ENCODE data around the gene LDLRAD3.

The LDLRAD3 gene

DNA sequence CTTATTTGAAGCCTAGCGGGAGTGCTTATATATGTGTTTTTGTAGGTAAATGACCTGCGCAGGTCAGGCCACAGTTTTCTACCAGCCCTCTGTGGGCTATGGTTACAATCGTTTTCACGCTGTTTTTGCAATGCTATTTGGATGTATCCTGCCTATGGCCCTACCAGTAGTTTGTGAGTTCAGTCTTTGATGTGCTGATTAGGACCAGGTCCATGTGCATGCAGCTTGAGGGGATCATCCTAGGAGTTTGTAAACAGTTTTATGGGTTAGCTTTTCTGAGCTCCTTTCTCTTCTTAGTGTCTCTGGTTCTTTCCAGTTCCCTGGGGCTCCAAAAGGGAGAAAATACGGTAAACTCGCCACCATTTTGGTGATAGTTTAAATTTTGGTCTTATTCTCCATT is 142.5 kb downstream of the LDLRAD3 start:
- DNase-seq = no peak

DNA sequence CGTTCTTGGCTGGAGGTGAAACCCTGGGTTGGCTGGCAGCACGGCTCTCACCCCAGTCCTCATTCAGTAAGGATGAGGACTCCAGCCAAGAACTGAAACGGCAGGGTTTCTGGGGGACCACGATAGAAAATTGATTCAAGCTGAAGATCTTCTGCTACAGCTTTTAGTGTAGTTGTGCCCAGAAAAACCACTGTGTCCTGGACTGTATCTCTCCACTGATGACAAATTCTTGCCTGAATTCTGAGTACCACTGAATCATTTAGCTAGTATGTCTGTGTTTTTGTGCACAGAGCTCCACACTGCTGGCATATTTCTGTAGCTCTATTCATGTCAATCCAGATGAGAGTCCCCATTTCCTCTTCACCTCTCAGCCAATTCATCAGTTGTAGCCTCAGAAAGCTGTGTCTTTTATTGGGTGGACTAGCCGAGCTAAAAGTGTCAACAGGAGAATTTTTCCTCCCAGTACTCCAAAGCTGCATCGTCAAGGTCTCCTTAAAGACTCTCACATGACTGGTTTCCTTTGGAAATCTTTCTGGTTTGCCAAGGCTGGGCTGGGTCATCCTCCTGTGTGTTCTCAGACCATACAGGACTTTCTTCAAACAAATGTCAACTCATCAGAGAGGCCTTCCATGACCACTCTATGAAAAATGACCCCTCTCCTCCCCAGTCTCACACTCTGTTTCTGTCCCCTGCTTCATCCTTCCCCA is 144.6 kb downstream of the LDLRAD3 start:
- no peak for DNase-seq

DNA sequence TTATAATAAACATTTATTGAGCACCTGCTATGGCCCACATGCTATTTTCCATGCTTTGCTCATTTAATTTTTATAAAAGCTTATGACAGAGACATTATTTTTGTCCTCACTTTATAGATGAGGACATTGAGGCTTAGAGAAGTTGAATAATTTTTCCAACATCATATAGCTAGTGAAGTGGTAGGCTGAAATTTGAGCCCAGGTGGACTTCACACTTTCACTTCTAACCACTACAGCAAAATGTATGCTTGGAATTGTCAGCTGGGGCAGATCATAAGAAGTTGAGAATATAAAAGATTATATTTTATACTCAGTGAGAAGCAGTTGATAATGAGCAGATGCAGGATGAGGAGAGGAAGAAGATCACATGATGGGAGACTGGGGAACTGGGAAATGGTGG is 146.1 kb downstream of the LDLRAD3 start:
- no peak for DNase-seq

DNA sequence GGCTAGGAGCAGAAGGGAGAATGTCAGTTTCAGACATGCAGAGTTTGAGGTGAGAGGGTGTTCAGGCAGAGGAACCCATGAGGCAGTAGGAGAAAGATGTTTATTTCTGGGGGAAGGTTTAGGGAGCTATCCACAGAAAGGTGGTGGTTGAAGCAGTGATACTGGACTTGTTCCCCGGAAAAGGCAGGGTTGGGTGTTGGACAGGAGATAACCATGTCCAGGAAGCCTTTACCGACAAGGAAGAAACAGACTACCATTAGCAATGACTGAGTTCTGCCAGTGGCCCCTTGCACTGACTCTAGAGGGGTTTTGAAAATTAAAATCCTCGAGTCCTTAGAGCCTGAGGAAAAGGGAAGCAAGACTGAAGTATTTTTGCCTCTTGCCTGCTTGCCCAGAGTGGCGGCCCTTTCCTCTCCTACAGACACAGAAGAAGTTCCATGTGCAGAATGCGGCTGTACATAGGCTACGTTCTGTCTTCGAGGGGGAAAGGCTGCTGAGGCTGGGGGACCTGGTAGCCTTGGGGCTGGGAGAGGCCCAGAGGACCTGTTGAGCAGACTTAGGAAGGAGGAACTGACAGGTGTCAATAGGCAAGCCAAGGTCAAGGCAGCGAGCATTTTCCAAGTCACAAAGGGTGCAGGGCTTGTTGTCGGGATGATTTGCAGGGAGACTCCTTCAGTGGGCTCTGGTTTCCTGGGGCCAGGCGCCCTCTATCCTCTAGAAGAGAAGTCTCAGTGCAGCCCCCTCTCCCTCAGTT is 146.7 kb downstream of the LDLRAD3 start:
- peak; percentile 8 for DNase-seq

DNA sequence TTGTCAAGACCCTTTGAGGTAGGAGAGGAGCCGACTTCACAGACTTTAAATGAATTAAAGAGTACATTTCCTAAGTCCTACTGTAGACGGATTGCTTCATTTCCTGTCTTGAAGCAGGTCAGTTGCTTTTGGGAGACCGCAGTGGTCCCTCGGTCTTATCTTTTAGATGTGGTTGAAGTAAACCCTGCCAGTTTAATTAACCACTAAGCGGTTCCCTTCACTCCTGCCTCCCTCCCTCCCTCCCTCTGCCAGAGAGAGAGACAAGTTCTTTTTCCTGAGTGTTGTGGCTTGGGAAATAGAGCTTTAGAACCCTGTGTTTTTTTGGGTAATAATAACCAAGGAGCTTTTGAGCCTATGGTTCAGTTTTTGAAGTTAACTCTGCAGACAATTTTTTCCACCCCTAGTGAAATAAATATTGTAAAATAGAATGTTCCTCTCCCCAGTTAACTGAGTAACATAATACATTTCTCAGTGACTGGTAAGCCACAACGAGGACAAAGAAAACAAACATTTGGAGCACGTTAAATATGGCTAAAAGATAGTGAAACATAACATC is 147.5 kb downstream of the LDLRAD3 start:
- no peak for DNase-seq

DNA sequence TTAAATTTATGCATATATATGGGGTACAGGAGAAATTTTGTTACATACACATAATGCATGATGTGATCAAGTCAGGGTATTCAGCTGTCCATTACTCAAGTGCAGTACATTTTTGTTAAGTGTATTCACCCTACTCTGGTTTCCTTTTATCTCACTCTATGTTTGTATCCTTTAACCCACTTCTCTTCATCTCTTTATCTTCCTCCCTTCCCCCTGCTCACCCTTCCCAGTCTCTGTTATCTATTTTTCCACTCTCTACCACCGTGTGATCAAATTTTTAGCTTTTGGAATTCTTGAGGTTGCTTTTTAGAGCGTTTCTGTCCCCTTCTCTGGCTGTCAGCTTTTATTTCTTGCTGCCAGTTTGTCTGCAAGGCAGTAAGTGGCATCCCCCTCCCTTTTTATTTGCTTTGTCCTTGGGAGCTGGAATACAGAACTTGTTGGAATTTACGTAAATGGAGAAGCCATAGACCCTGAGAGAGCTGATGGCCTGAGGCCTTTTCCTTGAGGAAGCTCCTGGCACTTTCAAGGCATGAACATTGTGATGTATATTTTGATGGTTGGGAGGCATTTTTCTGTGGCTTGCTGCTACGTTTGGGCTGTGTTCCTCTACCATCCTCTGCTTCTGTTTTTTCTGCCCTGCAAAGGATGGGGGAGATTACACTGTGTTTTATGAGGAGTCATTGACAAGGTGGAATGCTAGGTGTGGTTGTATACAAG is 148.6 kb downstream of the LDLRAD3 start:
- DNase-seq = no peak

DNA sequence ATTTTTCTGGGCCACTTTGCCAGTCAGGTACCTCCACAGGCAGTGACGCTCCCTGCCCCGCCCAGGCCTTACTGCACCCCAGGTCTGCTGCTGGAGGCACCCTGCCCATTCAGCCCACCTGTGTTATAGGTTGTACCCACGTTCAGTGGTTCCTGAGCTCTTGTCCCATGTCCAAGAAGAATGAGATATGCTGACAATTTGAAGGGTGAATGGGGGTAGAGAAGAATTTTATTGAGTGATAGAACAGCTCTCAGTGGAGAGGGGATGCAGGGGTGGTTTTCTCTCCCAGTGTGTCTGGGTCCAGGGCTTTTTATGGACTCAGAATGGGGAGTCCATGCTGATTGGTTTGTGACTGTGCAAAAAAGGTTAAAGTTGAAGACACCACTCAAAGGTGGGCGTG is 149.7 kb downstream of the LDLRAD3 start:
- DNase-seq = no peak

DNA sequence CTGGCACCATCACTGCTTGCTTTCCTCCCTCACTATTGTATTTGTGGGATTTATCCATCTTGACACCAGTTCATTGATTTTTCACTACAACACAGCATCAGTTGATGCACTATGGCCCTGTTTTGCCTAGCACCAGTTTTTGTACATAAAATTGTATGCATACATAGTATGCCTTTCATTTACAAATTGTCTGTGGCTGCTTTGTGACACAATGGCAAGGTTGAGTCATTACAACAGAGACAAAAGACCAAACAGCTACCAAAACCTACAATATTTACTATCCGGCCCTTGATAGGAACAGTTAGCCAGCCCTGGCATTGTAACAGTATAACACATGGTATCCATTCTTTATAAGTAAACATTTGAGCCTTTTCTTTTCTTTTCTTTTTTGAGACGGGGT is 150.3 kb downstream of the LDLRAD3 start:
- no peak for DNase-seq

DNA sequence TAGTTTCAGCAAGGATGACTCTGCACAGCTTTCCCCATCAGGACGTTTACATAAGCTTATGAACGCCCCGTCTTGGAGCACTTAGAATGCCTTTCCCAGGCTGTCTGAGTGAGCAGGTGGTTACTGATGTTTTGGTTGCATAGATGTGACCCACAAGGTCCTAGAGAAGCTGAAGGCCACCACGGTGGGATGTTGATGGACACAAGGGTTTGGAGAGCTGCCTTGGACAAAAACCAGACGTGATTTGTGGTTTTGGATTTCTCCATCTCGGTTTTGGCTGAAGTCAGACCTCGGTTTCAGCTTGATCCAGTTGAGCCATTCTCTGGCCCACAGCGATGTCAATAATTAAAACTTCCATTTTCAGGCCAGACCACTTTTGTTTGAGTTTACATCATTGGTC is 151.9 kb downstream of the LDLRAD3 start:
- DNase-seq = no peak

DNA sequence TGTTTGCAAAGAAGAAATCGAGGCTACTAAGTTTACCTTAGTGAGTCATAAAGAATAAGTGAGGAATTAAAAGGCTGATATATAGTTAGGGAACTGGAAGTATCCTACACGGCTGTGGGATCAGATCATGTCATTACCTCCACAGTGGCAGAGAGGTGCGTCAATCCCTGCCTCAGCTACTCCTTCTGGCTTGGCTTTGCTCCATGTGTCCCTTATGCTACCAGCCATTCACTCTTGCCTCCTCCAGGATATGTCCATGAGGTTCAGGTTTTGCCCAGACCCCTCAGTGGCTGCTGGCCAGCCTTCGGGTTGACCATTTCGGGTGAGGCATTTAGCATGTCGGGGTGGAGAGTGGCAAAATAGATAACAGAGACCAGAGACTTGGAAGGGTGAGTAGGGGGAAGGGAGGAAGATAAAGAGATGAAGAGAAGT is 153.4 kb downstream of the LDLRAD3 start:
- no peak for DNase-seq

DNA sequence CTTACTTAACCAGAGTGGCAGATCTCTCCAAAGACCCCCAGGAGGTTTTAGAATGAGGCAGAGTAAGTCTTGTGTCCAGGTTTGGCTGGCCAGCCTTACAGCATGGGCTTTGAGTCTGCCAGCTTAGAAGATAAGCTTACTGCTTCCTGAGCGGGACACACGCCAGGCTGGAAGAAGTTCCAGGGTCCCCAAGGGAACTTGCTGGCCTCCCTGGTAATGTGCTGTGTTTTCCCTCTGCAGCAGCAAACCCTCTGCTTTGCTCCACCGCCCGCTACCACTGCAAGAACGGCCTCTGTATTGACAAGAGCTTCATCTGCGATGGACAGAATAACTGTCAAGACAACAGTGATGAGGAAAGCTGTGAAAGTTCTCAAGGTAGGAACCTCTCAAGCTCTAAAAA is 154.2 kb downstream of the LDLRAD3 start:
- DNase-seq = no peak

DNA sequence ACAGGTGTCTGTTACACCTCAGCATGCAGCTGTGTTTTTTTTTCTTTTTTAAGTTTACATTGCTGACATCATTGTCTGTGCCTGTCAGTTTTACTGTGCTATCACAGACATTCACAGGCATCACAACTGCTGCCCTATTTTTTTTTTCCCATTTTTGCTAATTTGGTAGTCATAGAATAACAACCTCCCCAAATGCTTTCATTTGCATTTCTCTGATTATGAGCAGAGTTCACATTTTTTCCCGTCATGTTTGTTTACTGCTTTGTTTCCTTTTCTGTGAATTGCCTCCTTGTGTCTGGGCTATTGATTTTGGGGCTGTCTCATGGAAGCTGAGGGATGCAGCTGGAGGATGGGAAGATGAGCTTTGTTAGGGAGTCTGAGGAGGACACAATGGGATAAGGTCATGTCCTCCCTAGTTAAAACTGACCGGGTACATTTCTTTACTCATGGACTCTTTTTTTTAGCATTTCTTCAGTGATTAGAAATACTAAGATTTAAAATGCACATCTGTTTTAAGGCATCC is 155.1 kb downstream of the LDLRAD3 start:
- DNase-seq = no peak

DNA sequence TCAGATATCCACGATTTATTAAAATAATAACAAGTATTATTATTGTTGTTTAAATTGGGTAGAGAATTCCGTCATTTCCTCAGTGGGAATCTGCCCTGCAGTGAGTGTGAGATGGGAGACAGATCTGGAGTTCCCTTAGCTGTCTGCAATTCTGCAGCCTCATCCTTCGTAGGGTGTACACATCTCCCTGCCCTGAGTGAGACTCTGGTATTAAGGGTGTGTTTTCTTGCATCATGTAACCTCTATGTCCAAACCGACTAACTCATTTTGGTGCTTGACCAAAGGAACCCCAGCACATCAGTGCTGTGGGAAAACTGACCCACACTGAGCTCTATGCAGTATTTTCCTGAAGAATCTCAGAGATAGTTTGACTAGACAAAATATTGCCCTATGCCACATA is 157.6 kb downstream of the LDLRAD3 start:
- no peak for DNase-seq

DNA sequence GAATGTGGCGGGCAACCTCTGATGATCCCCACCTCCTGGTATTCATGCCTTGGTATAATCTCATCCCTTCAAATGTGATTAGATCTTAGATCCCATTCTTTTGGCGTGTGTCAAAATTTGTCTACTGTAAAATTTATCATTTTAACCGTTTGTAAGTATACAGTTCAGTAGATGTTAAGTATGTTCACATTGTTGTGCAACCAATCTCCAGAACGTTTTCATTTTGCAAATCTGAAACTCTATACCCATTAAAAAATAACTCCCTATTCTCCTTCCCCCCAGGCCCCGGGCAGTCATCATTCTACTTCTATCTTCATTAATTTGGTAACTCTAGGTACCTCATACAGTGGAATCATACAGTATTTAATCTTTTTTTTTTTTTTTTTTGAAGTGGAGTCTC is 159.0 kb downstream of the LDLRAD3 start:
- no peak for DNase-seq

DNA sequence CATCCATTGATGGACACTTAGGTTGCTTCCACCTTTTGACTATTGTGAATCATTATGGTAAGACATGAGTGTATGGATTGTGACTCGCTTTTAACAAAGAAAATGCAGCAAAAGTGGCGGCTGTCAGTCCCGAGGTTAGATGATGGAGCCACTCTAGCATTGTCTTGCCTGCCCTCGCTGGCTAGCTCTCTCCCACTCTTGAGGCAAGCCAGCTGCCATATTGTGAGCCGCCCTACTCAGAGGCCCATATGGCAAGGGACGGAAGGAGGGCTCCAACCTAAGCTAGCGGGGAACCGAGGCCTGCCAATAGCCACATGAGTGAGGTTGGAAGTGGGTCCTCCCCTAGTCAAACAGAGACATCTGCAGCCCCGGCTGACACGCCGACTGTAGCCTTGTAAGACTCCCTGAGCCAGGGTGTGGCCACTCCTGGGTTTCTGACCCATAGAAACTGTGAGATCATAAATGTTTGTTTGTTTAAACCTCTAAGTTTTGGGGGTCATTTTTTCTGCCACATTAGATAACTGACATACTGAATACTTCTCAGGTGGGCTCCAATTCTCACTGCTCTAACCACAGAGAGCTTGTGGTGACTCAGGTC is 160.2 kb downstream of the LDLRAD3 start:
- DNase-seq = no peak

DNA sequence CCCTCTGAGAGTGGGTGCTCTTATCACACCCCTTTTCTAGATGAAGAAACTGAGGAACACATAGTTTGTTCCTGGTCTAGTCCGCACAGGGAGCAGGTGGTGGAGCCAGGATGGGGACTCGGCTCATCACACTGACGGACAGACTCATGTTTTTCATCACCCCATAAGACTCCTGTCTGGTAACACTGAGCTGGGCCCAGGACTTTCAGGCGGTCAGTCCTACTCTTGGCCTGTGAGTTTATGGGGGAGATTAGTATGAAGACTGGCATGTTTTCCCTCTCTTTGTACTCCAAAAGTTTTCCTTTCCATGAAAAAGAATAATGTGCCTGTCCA is 160.8 kb downstream of the LDLRAD3 start:
- DNase-seq = no peak

DNA sequence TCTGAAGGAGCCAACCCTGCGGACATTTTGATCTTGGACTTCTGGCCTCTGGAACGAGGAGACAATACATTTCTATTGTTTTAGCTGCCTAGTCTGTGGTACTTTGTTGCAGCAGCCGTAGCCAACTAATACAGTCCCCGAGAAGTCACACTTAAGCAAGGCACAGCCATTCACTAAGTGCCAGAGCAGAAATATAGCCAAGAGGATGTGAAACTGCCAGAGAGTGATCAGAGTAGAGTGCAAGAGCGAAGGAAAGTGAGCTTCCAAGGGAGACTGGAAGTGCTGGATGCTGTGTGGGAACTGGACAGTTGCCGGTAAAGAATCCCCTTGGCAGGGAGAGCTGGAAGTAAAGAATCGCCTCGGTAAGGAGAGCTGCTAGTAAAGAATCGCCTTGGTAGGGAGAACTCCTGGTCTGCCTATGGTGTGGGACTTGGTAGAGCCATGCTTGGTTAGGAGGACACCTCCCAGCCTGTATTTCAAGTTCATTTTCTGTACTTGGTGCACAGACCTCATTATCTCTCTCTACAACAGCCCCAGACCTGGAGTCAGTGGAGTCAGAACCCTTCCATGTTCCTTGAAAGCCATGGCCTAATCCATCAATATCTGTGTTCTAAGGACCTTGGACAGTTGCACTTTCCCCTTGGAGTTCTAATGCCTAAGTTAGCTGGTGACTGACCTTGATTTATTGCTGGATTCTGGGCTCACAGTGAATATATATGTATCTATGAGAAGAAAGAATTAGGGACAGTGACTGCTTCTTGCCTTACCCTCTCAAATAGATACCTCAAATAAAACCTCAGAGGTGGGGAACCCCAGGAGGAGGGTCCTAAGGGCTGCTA is 162.1 kb downstream of the LDLRAD3 start:
- no peak for DNase-seq

DNA sequence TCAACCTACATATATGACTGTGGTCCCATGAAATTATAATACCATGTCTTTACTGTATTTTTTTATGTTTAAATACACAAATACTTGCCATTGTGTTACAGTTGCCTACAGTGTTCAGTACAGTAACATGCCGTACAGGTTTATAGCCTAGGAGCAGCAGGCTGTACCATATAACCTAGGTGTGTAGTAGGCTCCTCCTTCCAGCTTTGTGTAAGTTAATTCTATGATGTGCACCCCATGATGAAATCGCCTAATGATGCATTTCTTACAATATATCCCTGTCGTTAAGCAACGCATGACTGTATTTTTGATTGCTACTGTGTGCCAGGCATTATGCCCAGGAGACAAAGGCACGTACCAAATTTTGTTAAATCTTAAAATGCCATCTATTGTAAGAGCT is 163.7 kb downstream of the LDLRAD3 start:
- no peak for DNase-seq

DNA sequence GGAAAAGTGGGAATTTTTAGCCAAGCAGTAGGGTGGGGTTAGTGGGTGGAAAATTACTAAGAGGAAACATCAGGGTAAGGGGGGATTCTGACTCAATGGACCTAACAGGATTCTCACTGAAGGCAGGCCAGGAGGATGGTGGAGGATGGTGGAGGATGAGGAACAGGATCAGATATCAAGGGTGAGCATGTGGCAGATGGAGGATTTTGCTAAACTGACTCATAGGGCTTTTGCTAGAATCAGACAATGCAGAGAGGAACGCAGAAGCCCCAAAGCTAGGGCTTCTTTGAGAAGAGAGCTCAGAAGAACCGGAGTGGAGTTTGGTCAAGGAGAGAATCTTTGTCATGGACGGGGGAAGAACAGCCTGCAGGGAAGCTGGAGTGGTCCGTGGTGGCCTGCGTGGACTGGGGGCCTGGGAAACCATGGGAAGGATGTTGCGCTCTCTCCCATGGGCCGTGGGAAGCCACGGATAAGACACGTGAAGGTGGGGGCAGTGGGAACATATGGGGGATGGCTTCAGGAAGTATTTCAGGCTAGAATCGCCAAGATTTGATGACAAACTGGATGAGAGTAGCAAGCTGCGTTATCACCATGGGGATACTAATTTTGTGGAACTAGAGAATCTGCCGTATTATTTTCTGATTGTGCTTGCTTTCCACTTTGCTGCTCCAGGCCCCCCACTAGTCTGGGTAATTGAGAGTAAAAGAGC is 165.2 kb downstream of the LDLRAD3 start:
- DNase-seq = no peak

DNA sequence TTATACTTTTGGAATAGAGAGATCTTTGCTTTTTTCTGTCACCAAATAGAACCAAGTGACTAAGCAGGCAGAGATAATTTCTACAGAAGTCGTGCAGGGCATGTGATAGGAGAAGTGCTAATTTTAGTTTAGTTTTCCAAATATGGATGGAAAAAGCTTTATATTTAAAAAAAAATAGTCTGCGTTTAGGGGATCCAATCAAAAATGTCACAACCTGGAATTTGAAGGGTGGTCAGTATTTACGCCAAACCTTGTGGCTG is 165.7 kb downstream of the LDLRAD3 start:
- DNase-seq = no peak

DNA sequence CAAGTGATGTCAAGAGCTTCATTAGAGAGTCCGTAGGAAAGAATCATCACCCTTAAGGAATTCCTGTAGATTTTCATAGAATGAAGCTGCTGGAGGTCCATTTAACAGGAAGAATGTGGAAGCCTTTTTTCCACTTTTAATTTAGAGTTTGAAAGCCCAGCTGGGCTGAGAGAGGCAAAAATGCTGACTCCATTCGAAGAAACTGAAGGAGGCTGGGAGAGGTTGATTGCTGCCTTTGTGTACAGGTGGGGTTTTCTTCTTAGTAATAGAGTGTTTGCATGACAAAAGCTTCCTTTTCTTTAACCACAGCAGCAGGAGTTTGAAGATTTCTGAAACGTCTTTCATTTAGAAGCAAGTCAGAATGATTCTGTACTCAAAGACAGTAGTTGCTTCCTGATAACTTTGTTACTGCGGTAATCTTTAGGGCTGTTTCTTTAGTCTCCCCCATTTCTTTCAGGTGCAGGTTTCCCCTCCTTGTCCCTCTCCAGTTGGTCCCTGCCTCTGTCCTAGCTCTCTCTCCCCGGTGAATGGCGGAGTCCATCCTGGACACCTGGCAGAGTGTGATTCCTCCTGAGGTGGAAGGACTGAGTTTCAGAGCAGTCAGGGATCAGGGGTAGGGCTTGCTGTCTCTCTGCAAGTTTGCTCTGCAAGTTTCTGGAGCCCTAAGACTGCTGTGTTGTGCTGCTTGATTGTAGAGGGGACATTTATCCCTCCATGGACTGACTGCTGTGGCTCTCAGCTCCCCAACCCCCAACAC is 166.2 kb downstream of the LDLRAD3 start:
- no peak for DNase-seq
